ENCODE data around the gene SLC66A2.

SLC66A2 gene

GRCh38 chr18:79979843-79980242 lies 28.4 kb upstream of the SLC66A2 start:
- no peak for TF ChIP-seq CTCF (conservative IDR thresholded peaks at IDR 0.05; ENCODE audit: low read depth, low read length)
- no peak for DNase-seq (ENCODE audit: low read depth)
- no peak overlapping the region for H3K4me3 ChIP-seq (ENCODE audit: low read length)

GRCh38 chr18:79975985-79976680 lies 24.7 kb upstream of the SLC66A2 start:
- no peak for DNase-seq (ENCODE audit: low read depth)
- TF ChIP-seq CTCF (conservative IDR thresholded peaks at IDR 0.05; ENCODE audit: low read depth, low read length): no peak
- H3K4me3 ChIP-seq (ENCODE audit: low read length): no peak overlapping the region

GRCh38 chr18:79975043-79975442 lies 23.6 kb upstream of the SLC66A2 start:
- no peak for TF ChIP-seq CTCF (conservative IDR thresholded peaks at IDR 0.05; ENCODE audit: low read depth, low read length)
- DNase-seq (ENCODE audit: low read depth): no peak
- H3K4me3 ChIP-seq (ENCODE audit: low read length): no peak overlapping the region

GRCh38 chr18:79974025-79974654 lies 22.7 kb upstream of the SLC66A2 start:
- no peak for TF ChIP-seq CTCF (conservative IDR thresholded peaks at IDR 0.05; ENCODE audit: low read depth, low read length)
- DNase-seq (ENCODE audit: low read depth): no peak
- no peak overlapping the region for H3K4me3 ChIP-seq (ENCODE audit: low read length)

GRCh38 chr18:79973517-79973916 lies 22.1 kb upstream of the SLC66A2 start:
- DNase-seq (ENCODE audit: low read depth): no peak
- no peak for TF ChIP-seq CTCF (conservative IDR thresholded peaks at IDR 0.05; ENCODE audit: low read depth, low read length)
- no peak overlapping the region for H3K4me3 ChIP-seq (ENCODE audit: low read length)

GRCh38 chr18:79972720-79973119 lies 21.3 kb upstream of the SLC66A2 start:
- DNase-seq (ENCODE audit: low read depth): no peak
- no peak for TF ChIP-seq CTCF (conservative IDR thresholded peaks at IDR 0.05; ENCODE audit: low read depth, low read length)
- H3K4me3 ChIP-seq (ENCODE audit: low read length): no peak overlapping the region

GRCh38 chr18:79971986-79972385 lies 20.5 kb upstream of the SLC66A2 start:
- DNase-seq (ENCODE audit: low read depth): no peak
- TF ChIP-seq CTCF (conservative IDR thresholded peaks at IDR 0.05; ENCODE audit: low read depth, low read length): no peak

More at GRCh38 chr18:79971986-79972385, 20.5 kb upstream of the SLC66A2 start:
- no peak overlapping the region for H3K4me3 ChIP-seq (ENCODE audit: low read length)

All from retinal pigment epithelial cell (primary cell).